Suprapubic skin (tissue), 4 donors: ENCODE data around the gene OR10J5. TPM values are rescaled to one million over a fixed set of nuclear protein-coding genes. Genes with fewer than 3 reads are reported as not detected.
"Not testable (repeated sequence)": the region's sequence is repeated elsewhere in the genome, so short reads cannot be mapped to it uniquely, and the experiment has no call there.

Experiments used
- DNase-seq, 2 donors: peaks; one replicate each; pipeline ENCODE4 v3.0.0-alpha.2; 2019; ENCODE audit warnings: low spot score in 2 of 2
- H3K27ac ChIP-seq: fragments of 200-600 bp; sonication (generic); one replicate; pipeline ENCODE4 v1.5.1; 2019
- H3K27me3 ChIP-seq: fragments of 200-600 bp; sonication (generic); one replicate; pipeline ENCODE4 v1.5.1; 2019
- H3K36me3 ChIP-seq: fragments of 200-600 bp; sonication (generic); one replicate; pipeline ENCODE4 v1.5.1; 2019
- H3K4me1 ChIP-seq: fragments of 200-600 bp; sonication (generic); one replicate; pipeline ENCODE4 v1.5.1; 2019
- H3K4me3 ChIP-seq: fragments of 200-600 bp; sonication (generic); one replicate; pipeline ENCODE4 v1.5.1; 2019; ENCODE audit warnings: mild to moderate bottlenecking
- H3K9me3 ChIP-seq: fragments of 200-600 bp; sonication (generic); one replicate; pipeline ENCODE4 v1.5.1; 2019
- EP300 ChIP-seq: sonication (generic); formaldehyde crosslinking; IDR thresholded peaks from one replicate; pipeline ENCODE4 v1.6.1; 2017; ENCODE audit warnings: antibody characterized with exemption
- POLR2A ChIP-seq, 2 donors: fragments of 450-650 bp; IDR thresholded peaks; one replicate each; pipeline ENCODE4 v1.6.1; 2017; ENCODE audit warnings: antibody characterized with exemption in 2 of 2, mild to moderate bottlenecking in 2 of 2, moderate library complexity in 2 of 2
- POLR2AphosphoS5 ChIP-seq, 3 donors: sonication (generic); formaldehyde crosslinking; IDR thresholded peaks; one replicate each; pipeline ENCODE4 v1.6.1; 2017; ENCODE audit warnings: antibody characterized with exemption in 3 of 3
- WGBS: methylation state at CpG from one replicate; pipeline ENCODE4 v1.1.5; 2018; 5-methylcytosine and 5-hydroxymethylcytosine counted together
- total RNA-seq, 4 donors: library from RNA; depleted of rRNA; stranded (reverse); fragments of >200 nt; gene quantifications; one replicate each; pipeline ENCODE4 v1.1.0, GENCODE V29; 2016
- TF ChIP-seq, protein P1 (sequence below), 2 donors: fragments of 200-600 bp in 1 of 2; fragments of 450-650 bp in 1 of 2; sonication (generic) in 1 of 2; IDR thresholded peaks; one replicate each; pipeline ENCODE4 v1.5.1; 2016 to 2019; ENCODE audit warnings: antibody characterized with exemption in 2 of 2, mild to moderate bottlenecking in 1 of 2, moderate library complexity in 1 of 2

Gene OR10J5
- total RNA-seq, 4 donors from 2014 or later, result not detected

DNA sequence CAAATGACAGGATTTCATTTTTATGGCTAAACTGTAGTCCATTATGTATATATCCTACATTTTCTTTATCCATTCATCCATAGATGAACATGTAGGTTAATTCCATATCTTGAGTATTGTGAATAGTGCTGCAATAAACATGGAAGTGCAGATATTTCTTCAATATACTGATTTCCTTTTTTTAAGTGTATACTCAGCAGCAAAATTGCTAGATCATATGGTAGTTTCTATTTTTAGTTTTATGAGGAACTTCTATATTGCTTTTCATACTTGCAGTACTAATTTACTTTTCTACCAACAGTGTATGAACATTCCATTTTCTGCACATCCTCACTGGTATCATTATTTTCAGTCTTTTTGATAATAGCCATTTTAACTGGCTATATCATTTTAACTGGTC is 30.1 kb downstream of the OR10J5 start:
- peaks cover 10% of the 10 kb centered on the region for H3K9me3 ChIP-seq
- H3K27ac ChIP-seq, result no peak overlapping the region
- TF ChIP-seq EP300 (no peak), POLR2AphosphoS5 (IDR thresholded peaks at IDR 0.05) (no peak), POLR2A (IDR thresholded peaks at IDR 0.05) (no peak)
- TF ChIP-seq, protein P1, sequence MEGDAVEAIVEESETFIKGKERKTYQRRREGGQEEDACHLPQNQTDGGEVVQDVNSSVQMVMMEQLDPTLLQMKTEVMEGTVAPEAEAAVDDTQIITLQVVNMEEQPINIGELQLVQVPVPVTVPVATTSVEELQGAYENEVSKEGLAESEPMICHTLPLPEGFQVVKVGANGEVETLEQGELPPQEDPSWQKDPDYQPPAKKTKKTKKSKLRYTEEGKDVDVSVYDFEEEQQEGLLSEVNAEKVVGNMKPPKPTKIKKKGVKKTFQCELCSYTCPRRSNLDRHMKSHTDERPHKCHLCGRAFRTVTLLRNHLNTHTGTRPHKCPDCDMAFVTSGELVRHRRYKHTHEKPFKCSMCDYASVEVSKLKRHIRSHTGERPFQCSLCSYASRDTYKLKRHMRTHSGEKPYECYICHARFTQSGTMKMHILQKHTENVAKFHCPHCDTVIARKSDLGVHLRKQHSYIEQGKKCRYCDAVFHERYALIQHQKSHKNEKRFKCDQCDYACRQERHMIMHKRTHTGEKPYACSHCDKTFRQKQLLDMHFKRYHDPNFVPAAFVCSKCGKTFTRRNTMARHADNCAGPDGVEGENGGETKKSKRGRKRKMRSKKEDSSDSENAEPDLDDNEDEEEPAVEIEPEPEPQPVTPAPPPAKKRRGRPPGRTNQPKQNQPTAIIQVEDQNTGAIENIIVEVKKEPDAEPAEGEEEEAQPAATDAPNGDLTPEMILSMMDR (IDR thresholded peaks at IDR 0.05), result no peak
- H3K36me3 ChIP-seq, result no peaks in the 10 kb centered on the region
- no peak for DNase-seq
- no peaks in the 10 kb centered on the region for H3K27me3 ChIP-seq
- no peaks in the 10 kb centered on the region for H3K4me1 ChIP-seq
- no peak overlapping the region for H3K4me3 ChIP-seq

DNA sequence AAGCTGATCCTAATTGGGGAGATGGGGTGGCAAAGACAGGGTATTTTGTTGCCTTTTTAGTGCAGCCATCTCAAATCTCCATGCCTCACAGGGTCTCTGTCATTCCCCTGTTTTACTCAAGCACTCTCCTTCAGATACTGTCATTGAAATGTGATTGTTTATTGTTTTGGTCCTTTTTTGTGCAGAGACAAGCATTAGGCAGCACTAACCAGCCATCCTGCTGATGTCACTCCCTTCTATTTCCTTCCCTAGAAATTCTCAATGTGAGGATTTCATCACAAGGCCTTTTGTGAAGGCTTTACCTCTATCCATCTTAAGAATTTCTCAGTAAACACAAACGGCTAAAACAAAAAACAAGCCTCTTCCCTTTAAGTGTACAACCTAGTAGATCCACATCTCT is 34.7 kb downstream of the OR10J5 start:
- H3K27ac ChIP-seq, result no peak overlapping the region
- TF ChIP-seq, protein P1 (IDR thresholded peaks at IDR 0.05), result no peak
- TF ChIP-seq POLR2AphosphoS5 (IDR thresholded peaks at IDR 0.05) (no peak), POLR2A (IDR thresholded peaks at IDR 0.05) (no peak), EP300 (no peak)

DNA sequence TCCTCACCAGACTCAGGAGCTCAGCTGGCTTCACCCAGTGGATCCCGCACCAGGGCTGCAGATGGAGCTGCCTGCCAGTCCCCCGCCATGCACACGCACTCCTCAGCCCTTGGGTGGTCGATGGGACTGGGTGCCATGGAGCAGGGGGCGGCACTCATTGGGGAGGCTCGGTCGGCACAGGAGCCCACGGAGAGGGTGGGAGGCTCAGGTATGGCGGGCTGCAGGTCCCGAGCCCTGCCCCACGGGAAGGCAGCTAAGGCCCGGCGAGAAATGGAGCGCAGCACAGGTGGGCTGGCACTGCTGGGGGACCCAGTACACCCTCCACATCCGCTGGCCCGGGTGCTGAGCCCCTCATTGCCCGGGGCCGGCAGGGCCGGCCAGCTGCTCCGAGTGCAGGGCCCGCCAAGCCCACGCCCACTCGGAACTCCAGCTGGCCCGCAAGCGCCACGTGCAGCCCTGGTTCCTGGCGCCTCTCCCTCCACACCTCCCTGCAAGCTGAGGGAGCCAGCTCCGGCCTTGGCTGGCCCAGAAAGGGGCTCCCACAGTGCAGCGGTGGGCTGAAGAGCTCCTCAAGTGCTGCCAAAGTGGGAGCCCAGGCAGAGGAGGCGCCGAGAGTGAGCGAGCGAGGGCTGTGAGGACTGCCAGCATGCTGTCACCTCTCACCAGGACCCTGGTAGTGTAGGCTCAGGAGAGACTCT is 41.1 kb downstream of the OR10J5 start:
- not testable (repeated sequence) for DNase-seq, H3K27me3 ChIP-seq, H3K36me3 ChIP-seq, H3K4me1 ChIP-seq, H3K9me3 ChIP-seq, H3K27ac ChIP-seq, H3K4me3 ChIP-seq
- 100% methylated on average over 7 of the region's 33 CpGs for WGBS

More for the DNA sequence above, 34.7 kb downstream of the OR10J5 start:
- 74% methylated on average over 1 of the region's 1 CpG for WGBS
- Histone ChIP-seq H3K4me1 (no peaks in the 10 kb centered on the region), H3K36me3 (no peaks in the 10 kb centered on the region), H3K4me3 (no peak overlapping the region), H3K9me3 (peaks cover 5% of the 10 kb centered on the region), H3K27me3 (no peaks in the 10 kb centered on the region)
- DNase-seq, result no peak

DNA sequence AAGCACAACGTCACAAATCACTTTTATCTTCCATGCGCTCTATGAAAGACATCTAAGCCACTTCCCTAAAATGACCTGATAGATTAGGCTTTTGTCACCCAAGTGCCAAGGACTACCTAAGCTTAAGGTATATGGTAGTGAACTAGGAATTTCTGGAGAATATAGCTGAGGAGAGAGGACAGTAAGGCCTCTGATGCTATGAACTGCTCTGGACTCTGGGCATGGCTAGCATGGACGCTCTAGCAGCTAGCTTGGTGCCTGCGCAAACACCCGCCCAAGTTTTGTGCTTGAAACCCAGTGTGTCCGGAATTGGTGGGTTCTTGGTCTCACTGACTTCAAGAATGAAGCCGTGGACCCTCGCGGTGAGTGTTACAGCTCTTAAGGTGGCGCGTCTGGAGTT is 42.5 kb downstream of the OR10J5 start:
- no peak for DNase-seq
- 77% methylated on average over 11 of the region's 11 CpGs for WGBS
- no peak overlapping the region for H3K4me3 ChIP-seq

DNA sequence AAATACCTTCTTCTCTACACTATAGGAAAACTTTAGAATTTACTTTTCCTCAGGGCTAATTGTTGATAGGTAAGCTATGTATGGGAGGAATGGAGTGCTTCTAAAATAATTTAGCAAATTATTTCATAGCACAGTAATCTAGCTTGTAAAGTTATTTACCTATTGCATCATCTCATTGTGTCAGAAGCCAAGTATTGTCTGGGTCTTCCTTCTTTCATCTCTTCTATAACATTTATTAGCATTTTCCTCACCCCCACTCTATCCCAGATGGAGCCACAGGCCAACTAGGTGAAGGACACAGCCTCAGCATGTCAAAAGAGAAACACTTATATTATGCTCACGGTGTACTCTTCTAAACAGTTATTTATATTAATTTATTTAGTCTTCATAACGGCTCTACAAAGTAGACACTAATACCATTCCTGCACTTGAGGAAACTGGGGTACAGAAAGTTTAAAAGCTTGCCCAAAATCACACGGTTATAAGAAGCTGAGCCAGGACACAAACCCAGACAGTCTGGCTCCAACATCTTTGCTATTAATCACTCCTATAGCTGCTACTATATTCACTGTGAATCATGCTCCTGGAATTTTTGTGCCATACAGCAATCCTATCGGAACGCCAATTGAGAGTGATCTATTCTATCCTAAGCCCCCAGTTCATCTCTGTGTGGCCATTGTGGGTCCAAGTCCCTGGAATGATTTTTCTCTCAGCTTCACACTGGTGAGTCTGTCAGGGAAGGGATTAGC is 43.1 kb downstream of the OR10J5 start:
- Histone ChIP-seq H3K27ac (no peak overlapping the region), H3K4me1 (no peaks in the 10 kb centered on the region), H3K36me3 (no peaks in the 10 kb centered on the region), H3K4me3 (no peak overlapping the region), H3K9me3 (no peaks in the 10 kb centered on the region), H3K27me3 (no peaks in the 10 kb centered on the region)
- TF ChIP-seq EP300 (no peak), POLR2A (IDR thresholded peaks at IDR 0.05) (no peak), POLR2AphosphoS5 (IDR thresholded peaks at IDR 0.05) (no peak)
- TF ChIP-seq, protein P1 (IDR thresholded peaks at IDR 0.05), result no peak
- DNase-seq, result no peak
- WGBS, result 69% methylated on average over 5 of the region's 5 CpGs

More for the DNA sequence above, 42.5 kb downstream of the OR10J5 start:
- Histone ChIP-seq H3K27ac (no peak overlapping the region), H3K9me3 (no peaks in the 10 kb centered on the region), H3K36me3 (no peaks in the 10 kb centered on the region), H3K27me3 (no peaks in the 10 kb centered on the region), H3K4me1 (no peaks in the 10 kb centered on the region)
- no peak for TF ChIP-seq POLR2A (IDR thresholded peaks at IDR 0.05)
- no peak for TF ChIP-seq POLR2AphosphoS5 (IDR thresholded peaks at IDR 0.05)
- TF ChIP-seq EP300, result no peak
- TF ChIP-seq, protein P1 (IDR thresholded peaks at IDR 0.05), result no peak

Other genes with a start within 250 kb of the OR10J5 start
- gene FCER1A, start 233.7 kb downstream of the OR10J5 start, total RNA-seq, result 10 to 100 TPM; 14.3 to 36.9 (median 24.6) TPM
- not detected for gene OR10J4, start 103.8 kb downstream of the OR10J5 start, total RNA-seq
- not detected for gene OR10J1, start 96.3 kb downstream of the OR10J5 start, total RNA-seq
- 1 to 10 TPM in 1 of 4 donors, not detected in 3; 1.3 TPM for gene APCS, start 51.8 kb upstream of the OR10J5 start, total RNA-seq
- 10 to 100 TPM in 1 of 4 donors, not detected in 3; 13.2 TPM for gene CRP, start 178.6 kb upstream of the OR10J5 start, total RNA-seq
- 10 to 100 TPM; 39.6 to 89.6 (median 75.0) TPM for gene DUSP23, start 245.0 kb upstream of the OR10J5 start, total RNA-seq